ENCODE data around the gene NOMO2. TPM values are rescaled to one million over a fixed set of nuclear protein-coding genes. Genes with fewer than 3 reads are reported as not detected.
"Not testable (repeated sequence)": the region's sequence is repeated elsewhere in the genome, so short reads cannot be mapped to it uniquely, and the experiment has no call there.

NOMO2 gene
- total RNA-seq, 1 donor from 2014 or later, result 118 TPM

DNA sequence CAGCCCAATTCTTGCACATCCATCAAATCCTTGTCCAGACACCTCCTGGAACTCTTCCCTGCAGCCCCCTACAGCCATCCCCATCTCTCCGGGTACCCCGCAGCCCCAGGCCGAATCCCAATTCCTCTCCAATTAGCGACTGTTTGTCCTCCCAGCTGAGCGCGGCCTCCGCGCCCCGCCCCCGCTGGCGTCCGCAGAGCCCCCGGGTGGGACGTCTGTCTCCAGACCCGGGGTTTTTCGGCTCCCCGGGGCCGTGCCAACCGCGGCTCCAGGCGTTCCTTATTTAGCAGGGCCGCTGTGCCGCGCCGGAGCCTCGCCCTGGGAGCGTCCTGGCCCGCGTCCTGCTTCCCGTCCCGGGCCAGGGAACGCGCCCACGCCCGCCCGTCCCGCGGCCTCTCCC lies 160.7 kb downstream of the NOMO2 start:
- H3K4me1 ChIP-seq; intact Hi-C loops (cut with DNase I); H3K9me3 ChIP-seq; H3K27ac ChIP-seq; H3K36me3 ChIP-seq; ATAC-seq; H3K27me3 ChIP-seq (ENCODE audit: low read depth): not testable (repeated sequence)
- H3K4me3 ChIP-seq, result peak overlapping the region; percentile 46
- peak; percentile 50 for DNase-seq

DNA sequence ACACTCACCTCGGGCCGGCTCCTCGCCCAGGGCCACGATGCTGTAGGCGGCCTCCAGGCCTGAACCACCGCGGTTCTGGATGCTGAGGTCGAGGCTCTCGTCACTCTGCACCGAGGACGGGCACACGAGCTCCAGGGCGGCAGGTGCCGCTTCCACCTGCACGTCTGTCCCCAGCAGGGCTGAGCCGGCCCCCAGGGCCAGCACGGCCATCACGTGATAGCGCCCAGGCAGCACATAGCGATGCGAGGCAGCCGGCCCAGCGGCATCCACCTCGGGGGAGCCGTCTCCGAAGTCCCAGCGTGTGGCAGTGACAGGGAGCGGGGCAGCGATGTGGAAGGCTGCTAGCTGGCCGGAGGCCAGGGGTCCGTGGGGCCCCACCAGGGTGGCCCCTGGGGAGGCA lies 167.5 kb downstream of the NOMO2 start:
- not testable (repeated sequence) for H3K9me3 ChIP-seq; H3K27me3 ChIP-seq (ENCODE audit: low read depth); DNase-seq

DNA sequence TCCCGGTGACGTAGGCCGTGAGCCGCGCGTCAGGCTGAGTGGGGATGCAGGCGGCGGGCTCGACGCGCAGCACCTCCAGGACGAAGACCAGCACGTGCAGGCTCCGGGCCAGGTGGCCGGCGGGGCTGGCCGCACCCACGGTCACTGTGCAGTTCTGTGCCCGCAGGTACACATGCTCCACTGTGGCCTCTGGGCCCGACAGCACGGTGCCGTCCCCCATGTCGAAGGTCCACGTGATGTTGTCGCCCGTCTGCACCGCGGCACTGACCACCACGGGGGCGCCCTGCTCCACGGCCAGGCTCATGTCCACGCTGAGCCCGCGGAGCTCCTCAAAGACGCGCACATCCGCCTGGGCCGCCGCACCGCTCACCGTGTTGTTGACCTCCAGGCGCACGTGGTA lies 174.1 kb downstream of the NOMO2 start:
- H3K27ac ChIP-seq; H3K4me1 ChIP-seq; DNase-seq; H3K27me3 ChIP-seq (ENCODE audit: low read depth); intact Hi-C loops (cut with DNase I); H3K9me3 ChIP-seq; H3K4me3 ChIP-seq; H3K36me3 ChIP-seq: not testable (repeated sequence)
- peak; percentile 16 to 42 for ATAC-seq

More for the DNA sequence above, 167.5 kb downstream of the NOMO2 start:
- H3K27ac ChIP-seq; intact Hi-C loops (cut with DNase I); ATAC-seq; H3K4me1 ChIP-seq; H3K4me3 ChIP-seq; H3K36me3 ChIP-seq: not testable (repeated sequence)

DNA sequence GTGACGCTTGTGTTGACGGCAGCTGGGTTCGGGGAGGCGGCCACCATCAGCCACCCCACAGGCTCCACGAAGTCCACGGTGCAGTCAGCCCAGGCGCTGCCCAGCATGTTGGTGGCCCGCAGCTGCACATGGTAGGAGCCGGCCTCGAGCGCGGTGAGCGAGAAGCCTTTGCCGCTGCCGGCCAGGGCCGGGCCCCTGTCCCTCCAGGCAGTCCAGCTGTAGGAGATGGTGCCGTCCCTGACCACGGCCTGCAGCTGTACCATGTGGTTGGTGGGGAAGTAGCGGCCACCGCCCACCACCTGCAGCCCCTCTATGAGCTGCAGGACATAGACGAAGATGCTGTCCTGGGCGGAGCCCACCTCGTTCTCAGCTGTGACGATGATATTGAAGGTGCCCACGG lies 175.4 kb downstream of the NOMO2 start:
- H3K36me3 ChIP-seq; ATAC-seq; DNase-seq; H3K9me3 ChIP-seq; H3K27ac ChIP-seq; intact Hi-C loops (cut with DNase I); H3K4me3 ChIP-seq; H3K27me3 ChIP-seq (ENCODE audit: low read depth); H3K4me1 ChIP-seq: not testable (repeated sequence)

DNA sequence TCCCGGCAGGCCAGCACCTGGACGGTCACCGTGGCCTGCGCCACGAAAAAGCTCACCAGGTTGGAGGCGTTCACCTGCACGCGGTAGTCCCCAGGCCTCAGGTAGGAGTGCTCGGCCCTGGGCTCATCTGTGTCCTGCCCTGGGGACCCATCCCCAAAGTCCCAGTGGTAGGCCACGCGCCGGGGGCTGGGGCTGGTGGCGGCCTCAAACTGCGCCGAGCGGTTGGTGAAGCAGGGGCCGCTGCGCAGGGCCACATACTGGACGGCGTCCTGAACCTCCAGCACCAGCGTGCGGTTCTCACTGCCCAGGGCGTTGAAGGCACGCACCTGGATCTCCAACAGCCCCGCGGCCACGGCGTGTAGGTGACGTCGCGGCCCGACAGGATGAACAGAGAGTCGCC lies 176.6 kb downstream of the NOMO2 start:
- H3K9me3 ChIP-seq; H3K4me1 ChIP-seq; H3K4me3 ChIP-seq; intact Hi-C loops (cut with DNase I); H3K27me3 ChIP-seq (ENCODE audit: low read depth); DNase-seq; ATAC-seq; H3K36me3 ChIP-seq; H3K27ac ChIP-seq: not testable (repeated sequence)

DNA sequence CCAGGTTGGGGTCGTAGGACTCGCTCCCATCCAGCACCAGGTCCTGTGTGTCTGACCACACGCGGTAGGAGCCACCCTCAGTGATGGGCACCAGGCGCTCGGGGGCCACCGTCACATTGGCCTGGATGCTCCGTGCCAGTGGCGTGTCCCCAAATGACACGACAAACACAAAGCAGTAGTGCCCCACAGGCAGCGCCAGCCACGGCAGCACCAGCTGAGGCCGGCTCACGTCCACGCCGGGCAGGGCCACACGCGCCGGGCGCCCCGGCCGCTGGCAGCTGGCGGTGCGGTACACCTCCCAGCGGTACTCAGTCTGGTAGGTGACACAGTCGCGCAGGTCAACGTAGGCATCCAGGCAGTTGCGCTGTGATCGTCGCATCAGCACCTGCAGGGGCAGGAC lies 177.0 kb downstream of the NOMO2 start:
- H3K4me3 ChIP-seq; H3K27me3 ChIP-seq (ENCODE audit: low read depth); H3K4me1 ChIP-seq; intact Hi-C loops (cut with DNase I); DNase-seq; H3K36me3 ChIP-seq; H3K27ac ChIP-seq; H3K9me3 ChIP-seq: not testable (repeated sequence)
- peak in 1 of 2 donors; percentile 32 for ATAC-seq

DNA sequence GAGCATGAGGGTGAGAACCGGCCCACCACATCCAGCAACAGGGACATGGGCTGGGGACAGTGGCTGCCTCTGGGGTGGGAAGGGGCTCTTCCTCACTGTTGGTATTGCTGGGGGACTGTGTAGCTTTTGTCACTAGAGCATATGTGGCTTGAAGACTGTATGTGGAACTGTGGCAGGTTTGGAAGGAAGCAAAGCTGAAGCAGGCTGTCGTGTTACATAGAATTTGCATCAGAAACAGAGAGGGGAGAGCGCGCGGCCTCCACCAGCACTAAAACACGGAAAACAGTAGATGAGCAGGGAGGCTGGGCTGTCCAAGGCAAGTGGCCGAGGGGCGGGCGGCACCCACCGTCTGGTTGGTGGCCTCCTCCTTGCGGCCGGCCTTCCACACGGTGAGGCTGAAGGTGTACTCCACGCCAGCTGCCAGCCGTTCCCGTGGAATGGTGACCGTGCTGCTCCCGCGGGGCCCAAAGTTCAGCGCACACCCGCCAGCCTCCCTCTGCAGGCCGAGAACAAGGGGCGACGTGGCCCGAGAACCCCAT lies 177.7 kb downstream of the NOMO2 start:
- H3K4me1 ChIP-seq; H3K27me3 ChIP-seq (ENCODE audit: low read depth); H3K9me3 ChIP-seq; intact Hi-C loops (cut with DNase I); H3K4me3 ChIP-seq; H3K27ac ChIP-seq; DNase-seq; H3K36me3 ChIP-seq: not testable (repeated sequence)
- ATAC-seq, result peak in 1 of 2 donors; percentile 55

DNA sequence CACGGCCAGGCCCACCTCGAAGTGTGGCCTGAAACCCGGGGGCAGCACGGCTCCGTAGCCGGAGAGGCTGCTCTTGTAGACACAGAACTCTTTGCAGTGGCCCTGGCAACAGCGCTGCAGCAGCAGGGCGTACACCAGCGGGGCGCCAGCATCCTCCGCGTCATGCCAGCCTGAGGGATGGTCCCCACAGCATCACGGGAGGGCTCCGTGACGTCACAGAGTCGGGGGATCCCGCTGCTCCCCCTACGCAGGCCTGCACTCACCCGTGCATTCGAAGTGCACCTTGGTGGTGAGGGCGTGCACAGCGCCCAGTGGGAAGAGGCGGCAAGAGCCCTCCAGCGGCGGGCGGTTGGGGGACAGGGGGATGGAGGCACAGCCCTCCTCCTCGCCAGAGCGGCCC lies 179.2 kb downstream of the NOMO2 start:
- H3K4me3 ChIP-seq; DNase-seq; ATAC-seq; H3K27me3 ChIP-seq (ENCODE audit: low read depth); H3K4me1 ChIP-seq; H3K27ac ChIP-seq; H3K36me3 ChIP-seq; H3K9me3 ChIP-seq; intact Hi-C loops (cut with DNase I): not testable (repeated sequence)

Small RNA genes lying within 50 kb of the gene (microRNA-seq; reads per million reads assigned to microRNA genes)
- gene MIR3179-3 (ENCODE audit: borderline number of aligned reads) (not detected), gene MIR3179-4 (ENCODE audit: borderline number of aligned reads) (not detected), gene MIR3180-3 (ENCODE audit: borderline number of aligned reads) (not detected), gene MIR3670-3 (ENCODE audit: borderline number of aligned reads) (not detected), gene MIR3670-4 (ENCODE audit: borderline number of aligned reads) (not detected), gene MIR6770-3 (ENCODE audit: borderline number of aligned reads) (not detected)

Other genes starting within 250 kb of the NOMO2 start
- 0.80 TPM for gene NPIPA8, start 225.4 kb downstream of the NOMO2 start, total RNA-seq
- 1,084 TPM for gene RPS15A, start 228.2 kb upstream of the NOMO2 start, total RNA-seq
- 130 TPM for gene ARL6IP1, start 239.5 kb upstream of the NOMO2 start, total RNA-seq